Ectodermal cell (in vitro differentiated cells): ENCODE results near the gene ANKRD33B. TPM values are rescaled to one million over a fixed set of nuclear protein-coding genes. Genes with fewer than 3 reads are reported as not detected.
A peak's percentile ranks its signal among the peaks of the same experiment; 100 is the strongest.
"Not testable (repeated sequence)": the region's sequence is repeated elsewhere in the genome, so short reads cannot be mapped to it uniquely, and the experiment has no call there.

Experiments
- H3K27ac ChIP-seq: 2 replicates; pipeline ENCODE4 v1.7.0; 2013; ENCODE audit warnings: mild to moderate bottlenecking, low read depth, low read length; ENCODE audit not compliant: insufficient read depth, poor library complexity, severe bottlenecking
- H3K27me3 ChIP-seq: 2 replicates; pipeline ENCODE4 v1.7.0; 2013; ENCODE audit warnings: mild to moderate bottlenecking, low read length; ENCODE audit not compliant: insufficient read depth, control insufficient read depth, poor library complexity, severe bottlenecking
- H3K36me3 ChIP-seq: one replicate; pipeline ENCODE4 v1.7.0; 2013; ENCODE audit warnings: low read length; ENCODE audit not compliant: control insufficient read depth, insufficient read depth
- H3K4me1 ChIP-seq: one replicate; pipeline ENCODE4 v1.7.0; 2013; ENCODE audit warnings: low read length; ENCODE audit not compliant: control insufficient read depth, insufficient read depth
- H3K4me3 ChIP-seq: 2 replicates; pipeline ENCODE4 v1.7.0; 2013; ENCODE audit warnings: low read depth, low read length, control low read depth; ENCODE audit not compliant: insufficient read depth
- H3K9me3 ChIP-seq: 2 replicates; pipeline ENCODE4 v1.7.0; 2013; ENCODE audit warnings: mild to moderate bottlenecking, low read length, moderate library complexity; ENCODE audit not compliant: control insufficient read depth
- WGBS, 2 experiments: methylation state at CpG; one replicate each; pipeline ENCODE4 v1.1.7; 2013; ENCODE audit warnings: missing lambda C conversion rate in 2 of 2; 5-methylcytosine and 5-hydroxymethylcytosine counted together
- polyA plus RNA-seq, 4 experiments: library from polyadenylated mRNA; stranded (reverse); fragments of 50-300 nt; gene quantifications; one replicate each; pipeline ENCODE4 v1.2.3, GENCODE V29; 2013

Gene ANKRD33B
- polyA plus RNA-seq (2013, experiment 1 of 4), result 3.4 TPM
- 4.1 TPM for polyA plus RNA-seq (2013, experiment 2 of 4)
- 2.7 TPM for polyA plus RNA-seq (2013, experiment 3 of 4)
- polyA plus RNA-seq (2013, experiment 4 of 4), result 2.8 TPM

GRCh38 chr5:10563945-10564837 is at the start of gene ANKRD33B:
TSS of gene ANKRD33B (plus strand) at chr5:10564070. CDS start at chr5:10564468, 398 bp downstream.
- Histone ChIP-seq H3K27ac (no peak within 1 kb of the TSS), H3K36me3 (no peaks in the 10 kb centered on the region), H3K4me3 (peak within 1 kb of the TSS; percentile 54), H3K4me1 (peaks cover 16% of the 10 kb centered on the region), H3K9me3 (no peaks in the 10 kb centered on the region), H3K27me3 (peaks cover 97% of the 10 kb centered on the region)
- 0 to 1% methylated on average over 119 of the region's 119 CpGs for WGBS, 2 experiments

- H3K27me3 ChIP-seq, H3K4me1 ChIP-seq, H3K36me3 ChIP-seq, H3K9me3 ChIP-seq, H3K27ac ChIP-seq, H3K4me3 ChIP-seq: not testable (repeated sequence)
- 80 to 86% methylated on average over 8 of the region's 8 CpGs for WGBS, 2 experiments
These were observed 49.3 kb upstream of the ANKRD33B start for GRCh38 chr5:10514572-10514971.

GRCh38 chr5:10515492-10515891 is 48.4 kb upstream of the ANKRD33B start:
- Histone ChIP-seq H3K27me3 (no peaks in the 10 kb centered on the region), H3K9me3 (no peaks in the 10 kb centered on the region), H3K4me3 (no peak overlapping the region), H3K27ac (no peak overlapping the region), H3K36me3 (no peaks in the 10 kb centered on the region), H3K4me1 (no peaks in the 10 kb centered on the region)
- WGBS, 2 experiments, result 89 to 100% methylated on average over 1 to 2 of the region's 2 CpGs

GRCh38 chr5:10518347-10518746 is 45.5 kb upstream of the ANKRD33B start:
- Histone ChIP-seq H3K27me3 (no peaks in the 10 kb centered on the region), H3K27ac (no peak overlapping the region), H3K4me1 (no peaks in the 10 kb centered on the region), H3K9me3 (no peaks in the 10 kb centered on the region), H3K36me3 (no peaks in the 10 kb centered on the region), H3K4me3 (no peak overlapping the region)
- 93 to 96% methylated on average over 2 of the region's 2 CpGs for WGBS, 2 experiments

- Histone ChIP-seq H3K36me3 (no peaks in the 10 kb centered on the region), H3K9me3 (no peaks in the 10 kb centered on the region), H3K4me3 (no peak overlapping the region), H3K4me1 (no peaks in the 10 kb centered on the region), H3K27me3 (no peaks in the 10 kb centered on the region), H3K27ac (no peak overlapping the region)
- 86 to 90% methylated on average over 7 of the region's 7 CpGs for WGBS, 2 experiments
These were observed 44.1 kb upstream of the ANKRD33B start for GRCh38 chr5:10519729-10520128.

GRCh38 chr5:10520706-10521105 is 43.2 kb upstream of the ANKRD33B start:
- WGBS, 2 experiments, result 90 to 96% methylated on average over 4 of the region's 4 CpGs
- Histone ChIP-seq H3K36me3 (no peaks in the 10 kb centered on the region), H3K27ac (no peak overlapping the region), H3K27me3 (no peaks in the 10 kb centered on the region), H3K4me3 (no peak overlapping the region), H3K9me3 (no peaks in the 10 kb centered on the region), H3K4me1 (no peaks in the 10 kb centered on the region)

GRCh38 chr5:10521466-10522223 is 42.2 kb upstream of the ANKRD33B start:
- H3K4me3 ChIP-seq, result no peak overlapping the region
- 95% methylated on average over 14 of the region's 14 CpGs for WGBS, 2 experiments
- no peaks in the 10 kb centered on the region for H3K36me3 ChIP-seq
- H3K4me1 ChIP-seq, result no peaks in the 10 kb centered on the region
- H3K9me3 ChIP-seq, result no peaks in the 10 kb centered on the region
- H3K27ac ChIP-seq, result no peak overlapping the region
- no peaks in the 10 kb centered on the region for H3K27me3 ChIP-seq

GRCh38 chr5:10522224-10522611 is 41.7 kb upstream of the ANKRD33B start:
- Histone ChIP-seq H3K4me3 (no peak overlapping the region), H3K27ac (no peak overlapping the region), H3K4me1 (no peaks in the 10 kb centered on the region), H3K9me3 (no peaks in the 10 kb centered on the region), H3K36me3 (no peaks in the 10 kb centered on the region), H3K27me3 (no peaks in the 10 kb centered on the region)
- 93 to 96% methylated on average over 4 of the region's 4 CpGs for WGBS, 2 experiments

- Histone ChIP-seq H3K4me1 (no peaks in the 10 kb centered on the region), H3K4me3 (no peak overlapping the region), H3K9me3 (no peaks in the 10 kb centered on the region), H3K36me3 (no peaks in the 10 kb centered on the region), H3K27me3 (no peaks in the 10 kb centered on the region), H3K27ac (no peak overlapping the region)
- 89 to 91% methylated on average over 19 of the region's 19 CpGs for WGBS, 2 experiments
These were observed 39.3 kb upstream of the ANKRD33B start for GRCh38 chr5:10524376-10525123.

- H3K27ac ChIP-seq, result no peak overlapping the region
- WGBS, 2 experiments, result 73 to 76% methylated on average over 4 of the region's 4 CpGs
These were observed 38.8 kb upstream of the ANKRD33B start for GRCh38 chr5:10525124-10525495.

More at GRCh38 chr5:10525124-10525495, 38.8 kb upstream of the ANKRD33B start:
- no peaks in the 10 kb centered on the region for H3K36me3 ChIP-seq
- H3K9me3 ChIP-seq, result no peaks in the 10 kb centered on the region
- H3K4me3 ChIP-seq, result no peak overlapping the region
- H3K27me3 ChIP-seq, result no peaks in the 10 kb centered on the region
- no peaks in the 10 kb centered on the region for H3K4me1 ChIP-seq
